IMR-90 (cell line): ENCODE results near the gene CDKN2A. TPM values are rescaled to one million over a fixed set of nuclear protein-coding genes. Genes with fewer than 3 reads are reported as not detected.
A peak's percentile ranks its signal among the peaks of the same experiment; 100 is the strongest.

Experiments used
- ATAC-seq: fragments of 200-7000 bp; cut with Tn5 transposase; 2 replicates; pipeline ENCODE4 v1.9.1; 2020; ENCODE audit warnings: low read depth, mild to moderate bottlenecking, moderate library complexity
- BruUV-seq: library from RNA; stranded (reverse); fragments of 400-500 nt; replicated peaks from 2 replicates; lab custom pipeline; 2021; lab: Mats Ljungman, UMichigan
- CTCF ChIA-PET: fragments of 300-600 bp; formaldehyde crosslinking; extraction: SDS; loops from one replicate; lab custom pipeline; 2021; ENCODE audit warnings: antibody characterized with exemption; lab: Yijun Ruan, JAX
- POLR2A ChIA-PET: fragments of 300-600 bp; sonication (Branson Sonifier 250); formaldehyde crosslinking; loops from one replicate; lab custom pipeline; 2022; ENCODE audit warnings: antibody characterized with exemption; ENCODE audit not compliant: unreplicated experiment; lab: Charles Lee
- DNase-seq: peaks from one replicate; pipeline ENCODE4 v3.0.0; 2013
- H2AFZ ChIP-seq: replicated peaks from 2 replicates; pipeline ENCODE3; 2013; ENCODE audit warnings: low read length, mild to moderate bottlenecking; ENCODE audit not compliant: poor library complexity
- H2AK5ac ChIP-seq: 2 replicates; pipeline ENCODE4 v1.6.1; 2013; ENCODE audit warnings: low read depth, low read length, inconsistent platforms
- H2AK9ac ChIP-seq: replicated peaks from 2 replicates; pipeline ENCODE3; 2013; ENCODE audit warnings: mild to moderate bottlenecking, low read depth, low read length, moderate library complexity; ENCODE audit not compliant: poor library complexity
- H2BK120ac ChIP-seq: 2 replicates; pipeline ENCODE4 v1.6.1; 2013; ENCODE audit warnings: low read depth, low read length, inconsistent platforms
- H2BK15ac ChIP-seq: 3 replicates; pipeline ENCODE4 v1.6.1; 2013; ENCODE audit warnings: low read depth, low read length, inconsistent platforms
- H2BK20ac ChIP-seq: 2 replicates; pipeline ENCODE4 v1.6.1; 2013; ENCODE audit warnings: low read depth, mild to moderate bottlenecking, inconsistent platforms, low read length, moderate library complexity
- H2BK5ac ChIP-seq: 2 replicates; pipeline ENCODE4 v1.6.1; 2013; ENCODE audit warnings: mild to moderate bottlenecking, low read depth, low read length, inconsistent platforms; ENCODE audit not compliant: poor library complexity, severe bottlenecking
- H3K14ac ChIP-seq: replicated peaks from 2 replicates; pipeline ENCODE4 v1.6.1; 2013; ENCODE audit warnings: low read depth, low read length, inconsistent platforms
- H3K18ac ChIP-seq: 2 replicates; pipeline ENCODE4 v1.6.1; 2013; ENCODE audit warnings: low read depth, low read length, control low read depth
- H3K23ac ChIP-seq: 2 replicates; pipeline ENCODE4 v1.6.1; 2013; ENCODE audit warnings: low read depth, low read length, inconsistent platforms
- H3K27ac ChIP-seq: 2 replicates; pipeline ENCODE4 v1.5.1; 2013; ENCODE audit warnings: mild to moderate bottlenecking, control low read depth, low read length; ENCODE audit not compliant: insufficient read depth
- H3K27me3 ChIP-seq: 2 replicates; pipeline ENCODE4 v1.6.1; 2013; ENCODE audit warnings: low read length; ENCODE audit not compliant: control insufficient read depth, insufficient read depth
- H3K36me3 ChIP-seq: 2 replicates; pipeline ENCODE4 v1.6.1; 2013; ENCODE audit warnings: low read length, mixed read lengths; ENCODE audit not compliant: control insufficient read depth, insufficient read depth
- H3K4ac ChIP-seq: 2 replicates; pipeline ENCODE4 v1.6.1; 2013; ENCODE audit warnings: low read depth, low read length, inconsistent platforms
- H3K4me1 ChIP-seq: 2 replicates; pipeline ENCODE4 v1.6.1; 2013; ENCODE audit warnings: low read length, mixed read lengths; ENCODE audit not compliant: control insufficient read depth, insufficient read depth
- H3K4me2 ChIP-seq: 2 replicates; pipeline ENCODE4 v1.6.1; 2013; ENCODE audit warnings: low read depth, mild to moderate bottlenecking, control low read depth, low read length, moderate library complexity
- H3K4me3 ChIP-seq: 2 replicates; pipeline ENCODE4 v1.5.1; 2013; ENCODE audit warnings: low read depth, mild to moderate bottlenecking, control low read depth, low read length, moderate library complexity; ENCODE audit not compliant: insufficient read depth
- H3K56ac ChIP-seq: 2 replicates; pipeline ENCODE4 v1.6.1; 2013; ENCODE audit warnings: low read length, inconsistent platforms; ENCODE audit not compliant: insufficient read depth; ENCODE audit errors: extremely low read depth
- H3K79me1 ChIP-seq, 2 experiments: 2 replicates each; pipeline ENCODE4 v1.6.1; 2013; ENCODE audit warnings: low read length in 2 of 2, inconsistent platforms in 1 of 2, low read depth in 1 of 2
- H3K9ac ChIP-seq: 2 replicates; pipeline ENCODE4 v1.6.1; 2013; ENCODE audit warnings: low read depth, low read length, control low read depth
- H3K9me1 ChIP-seq: 2 replicates; pipeline ENCODE4 v1.6.1; 2013; ENCODE audit warnings: low read length, inconsistent platforms; ENCODE audit not compliant: insufficient read depth
- H3K9me3 ChIP-seq: 2 replicates; pipeline ENCODE4 v1.6.1; 2013; ENCODE audit warnings: low read length; ENCODE audit not compliant: control insufficient read depth, insufficient read depth
- H4K20me1 ChIP-seq: 2 replicates; pipeline ENCODE4 v1.6.1; 2013; ENCODE audit warnings: low read length, inconsistent platforms; ENCODE audit not compliant: insufficient read depth
- H4K5ac ChIP-seq: 2 replicates; pipeline ENCODE4 v1.6.1; 2013; ENCODE audit warnings: mild to moderate bottlenecking, low read depth, low read length, control low read depth
- H4K8ac ChIP-seq, 2 experiments: 2 replicates each; pipeline ENCODE4 v1.6.1; 2013; ENCODE audit warnings: low read depth in 2 of 2, low read length in 2 of 2, control low read depth in 1 of 2, inconsistent platforms in 1 of 2
- H4K91ac ChIP-seq: 2 replicates; pipeline ENCODE4 v1.6.1; 2013; ENCODE audit warnings: low read depth, low read length, inconsistent platforms; ENCODE audit not compliant: insufficient read depth
- MAZ ChIP-seq: IDR thresholded peaks from 2 replicates; pipeline ENCODE4 v1.6.1; 2012; ENCODE audit warnings: low read depth, mild to moderate bottlenecking, low read length, improper control_type of control experiment, moderate library complexity, borderline replicate concordance
- MXI1 ChIP-seq: IDR thresholded peaks from 2 replicates; pipeline ENCODE4 v1.6.1; 2012; ENCODE audit warnings: low read depth, mild to moderate bottlenecking, low read length, moderate library complexity, borderline replicate concordance
- WGBS, 2 experiments: methylation state at CpG; one replicate each; pipeline versions ENCODE4 v1.1.5 to v1.1.7; 2013; ENCODE audit warnings: missing lambda C conversion rate in 2 of 2; ENCODE audit not compliant: insufficient read length in 1 of 2; ENCODE audit errors: extremely low coverage in 2 of 2; 5-methylcytosine and 5-hydroxymethylcytosine counted together
- dilution Hi-C: fragments of 300-500 bp; cut with HindIII; formaldehyde crosslinking; loops from one replicate; pipeline ENCODE4 v1.14.3; 2018; ENCODE audit warnings: low sequenced_read_pairs; ENCODE audit not compliant: unreplicated experiment
- in situ Hi-C: fragments of 300-500 bp; cut with MboI; formaldehyde crosslinking; loops from 3 replicates; pipeline ENCODE4 v1.14.3; 2019; ENCODE audit warnings: low sequenced_read_pairs, inconsistent platforms, mixed read lengths
- intact Hi-C: fragments of 100-400 bp; cut with micrococcal nuclease; formaldehyde crosslinking; loops from 2 replicates; pipeline ENCODE4 v1.10.0; 2022
- polyA plus RNA-seq, 3 experiments: library from polyadenylated mRNA; depleted of rRNA; stranded (reverse); fragments of >200 nt; gene quantifications; 2 replicates each; pipeline ENCODE4 v1.2.3, GENCODE V29; 2012; ENCODE audit warnings: low replicate concordance in 1 of 3
- total RNA-seq: library from RNA; depleted of rRNA; stranded (reverse); fragments of >200 nt; gene quantifications from 2 replicates; pipeline ENCODE4 v1.2.3, GENCODE V29; 2012
- TF ChIP-seq, protein P1 (sequence below): fragments of 150-350 bp; IDR thresholded peaks from 2 replicates; pipeline ENCODE4 v1.6.1; 2017; ENCODE audit warnings: mild to moderate bottlenecking, antibody characterized with exemption, low read length, low read depth

Gene CDKN2A
- total and polyA plus RNA-seq, 2 of the 4 experiments (the other 2 are of a cell fraction), result 11.3 to 75.3 TPM

DNA sequence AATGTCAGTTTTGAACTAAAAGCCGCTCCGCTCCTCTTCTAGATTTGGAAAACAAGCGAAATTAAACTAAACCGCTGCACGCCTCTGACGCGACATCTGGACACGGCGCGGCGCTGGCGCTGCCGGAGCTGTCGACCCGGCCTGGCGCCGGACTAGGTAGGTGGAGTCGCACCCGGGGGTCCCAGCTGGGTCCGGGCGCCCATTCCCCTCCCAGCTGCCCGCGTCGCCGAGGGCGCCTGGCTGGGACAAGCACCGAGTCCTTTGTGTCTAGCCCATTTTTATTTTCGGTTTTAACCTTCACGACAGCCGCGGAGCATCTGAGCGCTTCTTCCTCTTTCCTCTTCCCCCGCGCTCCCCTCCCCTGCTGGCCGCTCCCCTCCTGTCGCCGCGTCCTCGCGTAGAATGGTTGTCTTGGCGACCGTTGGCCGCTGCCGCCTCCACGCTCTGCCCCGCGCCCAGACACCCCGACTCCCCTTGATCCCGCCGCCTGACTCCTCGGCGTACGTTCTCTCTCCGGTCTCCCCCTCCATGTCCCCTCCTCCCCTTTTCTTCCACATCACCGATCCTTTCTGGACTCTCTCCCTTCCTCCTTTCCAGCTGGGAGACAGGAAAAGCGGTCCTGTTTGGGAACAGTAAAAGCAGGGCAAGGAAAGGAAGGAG is 944 bp upstream of the CDKN2A start:
- peak overlapping the region; percentile 93 for H4K91ac ChIP-seq
- intact Hi-C loops (loop anchor here (1.0 to 10.0 kb wide), 3 partner anchors 181 to 440 kb away; no protein-coding TSS in a partner anchor), dilution Hi-C loops (no loop called here), in situ Hi-C loops (loop anchor here (10.0 to 25.0 kb wide), 2 partner anchors 240 to 408 kb away; no protein-coding TSS in a partner anchor)
- H3K27me3 ChIP-seq, result no peaks in the 10 kb centered on the region
- H4K20me1 ChIP-seq, result no peaks in the 10 kb centered on the region
- H4K5ac ChIP-seq, result peak overlapping the region; percentile 71
- H3K4me2 ChIP-seq, result peak overlapping the region; percentile 96
- no TSS peak for BruUV-seq
- H3K9ac ChIP-seq, result peak overlapping the region; percentile 92
- H2AK9ac ChIP-seq, result peak overlapping the region; percentile 91
- H3K14ac ChIP-seq, result peak overlapping the region; percentile 89
- no peaks in the 10 kb centered on the region for H3K9me1 ChIP-seq
- H3K23ac ChIP-seq, result peak overlapping the region; percentile 88
- no peaks in the 10 kb centered on the region for H3K9me3 ChIP-seq
- WGBS, 2 experiments, result 0% methylated on average over 28 of the region's 56 CpGs; no CpG with 5 or more reads in 1 of the 2 experiments
- ChIA-PET POLR2A (no interaction called here), CTCF (interaction anchor here (0.9 to 1.8 kb wide), 4 partner anchors 13 to 249 kb away, joined by 3 to 10 read pairs (median 6); partner anchors contain the start of gene CDKN2B)
- H2AK5ac ChIP-seq, result peak overlapping the region; percentile 71
- peak overlapping the region; percentile 90 for H3K27ac ChIP-seq
- peak overlapping the region; percentile 68 to 88 for H4K8ac ChIP-seq
- peak overlapping the region; percentile 77 for H3K4me3 ChIP-seq
- H3K4me1 ChIP-seq, result peaks cover 7% of the 10 kb centered on the region
- peak overlapping the region; percentile 66 for H3K18ac ChIP-seq
- peak overlapping the region; percentile 73 for H2BK20ac ChIP-seq
- H2AFZ ChIP-seq, result peak overlapping the region; percentile 98
- peak overlapping the region; percentile 79 for H2BK5ac ChIP-seq
- peak overlapping the region; percentile 93 for H3K4ac ChIP-seq
- H3K56ac ChIP-seq, result peak overlapping the region; percentile 95
- H3K36me3 ChIP-seq, result no peaks in the 10 kb centered on the region
- H2BK120ac ChIP-seq, result peak overlapping the region; percentile 94
- DNase-seq, result peak; percentile 69
- peak; percentile 71 for ATAC-seq
- peak overlapping the region; percentile 90; the same call in 2 of the 3 replicates for H2BK15ac ChIP-seq
- H3K79me1 ChIP-seq, result peaks cover 22 to 28% of the 10 kb centered on the region in 2 experiments
- TF ChIP-seq, protein P1, sequence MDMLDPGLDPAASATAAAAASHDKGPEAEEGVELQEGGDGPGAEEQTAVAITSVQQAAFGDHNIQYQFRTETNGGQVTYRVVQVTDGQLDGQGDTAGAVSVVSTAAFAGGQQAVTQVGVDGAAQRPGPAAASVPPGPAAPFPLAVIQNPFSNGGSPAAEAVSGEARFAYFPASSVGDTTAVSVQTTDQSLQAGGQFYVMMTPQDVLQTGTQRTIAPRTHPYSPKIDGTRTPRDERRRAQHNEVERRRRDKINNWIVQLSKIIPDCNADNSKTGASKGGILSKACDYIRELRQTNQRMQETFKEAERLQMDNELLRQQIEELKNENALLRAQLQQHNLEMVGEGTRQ, result no peak
- TF ChIP-seq MXI1 (peak; percentile 63), MAZ (peak; percentile 83; the same call in 1 of the 2 replicates)
